Stimulated activated naive CD8-positive, alpha-beta T cell treated with anti-CD3 and anti-CD28 coated beads, Interleukin-15, Interleukin-2, amounts not matched to agents 100 U/mL and 50 U/mL, for 24 hours (primary cell): ENCODE measurements around the gene SPSB2.

ENCODE experiments used
- ATAC-seq: fragments of 150-1000 bp; cut with Tn5 transposase; one replicate; pipeline ENCODE4 v1.10.0; 2021
- DNase-seq: peaks from one replicate; pipeline ENCODE4 v3.0.0; 2021

SPSB2 gene

DNA sequence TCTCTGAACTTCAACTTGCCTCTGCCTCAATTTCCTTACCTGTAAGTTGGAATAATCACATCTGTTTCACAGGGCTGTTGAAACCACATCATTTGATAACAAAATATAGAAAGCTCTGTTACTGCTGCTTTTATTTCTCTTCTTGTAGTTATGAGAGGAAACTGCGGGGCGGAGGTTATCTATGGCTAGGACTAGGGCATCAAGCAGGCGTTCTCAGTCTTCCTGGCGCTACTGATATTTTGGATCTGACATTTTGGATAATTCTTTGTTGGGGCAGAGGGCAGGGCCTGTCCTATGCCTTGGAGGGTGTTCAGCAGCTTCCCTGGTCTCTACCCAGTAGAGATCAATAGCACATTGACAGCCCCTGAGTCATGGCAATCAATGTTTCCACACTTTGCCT lies 41.0 kb downstream of the SPSB2 start:
- DNase-seq (no peak), ATAC-seq (no peak)

DNA sequence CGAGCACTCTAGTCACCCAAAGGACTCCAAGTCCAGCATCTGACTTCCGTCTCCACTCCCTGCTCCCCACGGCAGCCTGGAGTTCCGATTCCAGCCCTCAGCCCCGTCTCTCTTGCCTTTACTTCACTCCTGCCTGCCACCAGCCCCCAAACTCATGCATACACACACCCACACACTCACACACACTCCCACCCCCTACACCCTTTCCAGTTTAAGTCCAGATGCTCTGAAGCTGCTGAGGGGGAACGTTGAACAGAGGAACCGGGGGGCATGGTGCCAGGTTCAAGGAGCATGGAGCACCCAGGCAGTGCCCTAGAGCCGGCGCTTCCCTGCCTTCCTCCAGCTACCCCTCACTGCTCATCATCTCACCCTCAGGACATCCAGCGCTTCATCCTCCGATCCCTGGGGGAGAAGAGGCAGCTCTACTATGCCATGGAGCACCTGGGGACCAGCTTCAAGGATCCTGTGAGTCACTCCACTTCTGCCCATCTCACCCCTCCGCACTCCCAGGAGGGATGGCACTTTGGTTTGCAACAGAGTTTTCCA lies 41.6 kb downstream of the SPSB2 start:
- ATAC-seq (no peak), DNase-seq (no peak)

DNA sequence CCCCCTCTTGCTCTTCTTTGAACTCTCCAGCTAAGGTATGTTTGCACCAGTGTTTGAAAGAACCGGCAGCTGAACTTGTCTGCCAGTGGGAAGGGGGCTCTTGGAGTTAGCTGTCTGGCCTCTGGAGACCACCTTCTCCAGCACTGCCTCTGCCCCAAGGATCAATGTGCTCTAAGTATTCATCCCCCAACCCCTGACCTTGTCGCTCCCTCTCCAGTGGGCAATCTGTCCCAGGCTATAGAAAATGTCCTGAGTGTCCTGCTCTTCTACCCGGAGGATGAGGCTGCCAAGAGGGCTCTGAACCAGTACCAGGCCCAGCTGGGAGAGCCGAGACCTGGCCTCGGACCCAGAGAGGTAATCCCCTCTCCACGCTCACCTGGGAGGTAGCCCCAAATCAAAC lies 42.1 kb downstream of the SPSB2 start:
- DNase-seq = no peak
- ATAC-seq = no peak

DNA sequence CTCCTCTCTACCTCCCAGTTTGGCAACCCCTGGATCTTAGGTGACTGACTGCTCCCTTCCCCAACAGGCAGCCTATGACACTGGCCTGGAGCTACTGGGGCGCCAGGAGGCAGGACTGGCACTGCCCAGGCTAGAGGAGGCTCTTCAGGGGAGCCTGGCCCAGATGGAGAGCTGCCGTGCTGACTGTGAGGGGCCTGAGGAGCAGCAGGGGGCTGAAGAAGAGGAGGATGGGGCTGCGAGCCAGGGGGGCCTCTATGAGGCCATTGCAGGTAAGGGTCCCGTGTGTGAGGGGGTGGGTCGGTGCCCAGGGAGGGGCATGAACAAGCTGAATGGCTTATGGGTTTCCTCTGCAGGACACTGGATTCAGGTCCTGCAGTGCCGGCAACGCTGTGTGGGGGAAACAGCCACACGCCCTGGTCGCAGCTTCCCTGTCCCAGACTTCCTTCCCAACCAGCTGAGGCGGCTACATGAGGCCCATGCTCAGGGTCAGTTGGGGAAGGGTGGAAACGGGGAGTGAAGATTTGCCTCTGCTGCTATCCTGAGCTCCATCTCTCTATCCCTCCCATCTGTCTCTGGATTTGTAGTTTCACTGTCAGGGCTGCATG lies 42.7 kb downstream of the SPSB2 start:
- ATAC-seq (no peak), DNase-seq (no peak)

DNA sequence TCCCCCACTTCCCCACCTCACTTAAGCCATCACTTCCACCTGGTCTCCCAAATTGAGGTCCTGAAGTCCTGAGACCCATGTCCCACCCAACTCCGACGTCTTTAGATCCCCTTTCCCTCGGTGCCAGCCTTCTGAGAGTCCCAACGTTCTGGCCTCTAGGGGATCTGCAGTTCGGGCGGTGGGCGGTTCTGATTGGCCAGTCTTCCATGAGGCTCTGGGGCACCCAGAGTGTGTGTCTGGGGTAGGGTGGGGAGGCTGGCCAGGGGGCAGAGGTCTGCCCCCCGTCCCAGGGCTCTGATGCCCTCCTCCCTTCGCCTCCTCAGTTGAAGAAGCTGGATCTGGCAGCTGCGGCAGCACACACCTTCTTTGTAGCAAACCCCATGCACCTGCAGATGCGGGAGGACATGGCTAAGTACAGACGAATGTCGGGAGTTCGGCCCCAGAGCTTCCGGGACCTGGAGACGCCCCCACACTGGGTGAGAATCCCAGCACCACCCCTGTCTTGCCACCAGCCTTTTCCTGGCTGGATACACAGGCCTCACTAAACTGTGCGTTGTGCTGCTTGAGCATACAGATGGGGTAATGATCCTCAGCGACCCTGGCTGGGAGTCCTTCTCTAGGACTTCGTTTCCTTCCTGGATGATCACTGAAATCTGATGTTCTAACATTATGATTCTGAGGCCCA lies 43.4 kb downstream of the SPSB2 start:
- DNase-seq (no peak), ATAC-seq (no peak)

DNA sequence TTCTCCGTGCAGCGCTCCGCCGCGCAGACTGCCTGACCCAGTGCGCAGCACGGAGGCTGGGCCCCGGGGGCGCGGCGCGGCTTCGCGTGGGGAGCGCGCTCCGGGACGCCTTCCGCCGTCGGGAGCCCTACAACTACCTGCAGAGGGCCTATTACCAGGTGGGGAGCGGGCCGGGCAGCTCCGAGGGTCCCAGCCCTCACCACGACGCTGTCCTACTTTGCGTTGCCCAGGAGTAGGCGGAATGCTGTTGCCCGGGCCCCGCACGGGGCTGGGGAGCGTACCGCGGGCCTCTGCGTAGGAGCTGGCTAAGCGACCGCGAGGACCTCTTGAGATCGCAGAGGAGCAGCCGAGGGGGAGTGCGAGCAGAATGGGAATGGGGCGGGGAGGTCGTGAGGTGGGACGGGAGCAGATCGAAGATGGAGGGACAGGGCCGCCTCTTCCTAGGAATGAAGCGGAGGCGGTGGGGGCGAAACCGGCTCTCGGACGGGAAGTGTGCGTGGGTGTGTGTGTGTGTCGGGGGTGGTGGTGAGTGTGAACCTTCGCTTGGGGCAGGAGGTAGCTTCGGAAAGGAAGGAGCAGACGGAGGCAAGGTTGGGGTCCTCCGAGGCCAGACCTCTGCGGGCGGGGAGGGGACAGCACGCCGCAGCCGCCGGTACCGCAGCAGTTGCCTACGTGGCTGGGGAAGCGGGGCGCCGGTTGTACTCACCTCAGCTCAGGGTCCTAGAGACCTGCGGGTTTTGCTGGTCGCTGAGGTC lies 44.1 kb downstream of the SPSB2 start:
- peak; percentile 45 for DNase-seq
- ATAC-seq = peak; percentile 19

DNA sequence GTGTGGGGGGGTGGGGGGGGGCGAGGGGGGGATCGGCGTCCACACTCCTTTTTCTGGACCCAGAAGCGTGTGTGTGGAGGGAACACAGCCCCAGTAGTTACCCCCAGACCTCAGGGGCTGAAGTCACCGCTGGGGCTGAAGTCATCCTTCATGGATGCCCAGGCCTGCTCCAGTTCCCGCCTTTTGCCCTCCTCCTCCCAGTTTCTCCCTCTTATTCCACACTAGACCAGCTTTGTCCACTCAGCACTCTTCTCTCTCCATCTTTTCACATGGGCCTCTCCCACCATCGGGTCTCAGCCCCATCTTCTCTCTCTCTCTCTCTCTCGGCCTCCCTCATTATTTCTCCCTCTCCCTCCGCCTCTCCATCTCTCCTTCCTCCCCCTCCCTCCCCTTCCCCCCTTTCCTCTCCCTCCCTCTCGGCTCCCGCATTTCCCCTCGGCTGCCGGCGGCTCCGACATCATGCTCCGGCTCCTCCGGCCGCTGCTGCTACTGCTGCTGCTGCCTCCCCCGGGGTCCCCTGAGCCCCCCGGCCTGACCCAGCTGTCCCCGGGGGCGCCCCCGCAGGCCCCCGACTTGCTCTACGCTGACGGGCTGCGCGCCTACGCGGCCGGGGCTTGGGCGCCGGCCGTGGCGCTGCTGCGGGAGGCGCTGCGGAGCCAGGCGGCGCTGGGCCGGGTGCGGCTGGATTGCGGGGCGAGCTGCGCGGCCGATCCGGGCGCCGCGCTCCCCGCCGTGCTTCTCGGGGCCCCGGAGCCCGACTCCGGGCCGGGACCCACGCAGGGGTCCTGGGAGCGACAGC lies 44.9 kb downstream of the SPSB2 start, which contains the start of gene P3H3:
Gene P3H3 (plus strand): TSS at position 426 of the 799 bp plus-strand sequence. CDS start 34 bp downstream, at position 460.
- peak; percentile 30 for DNase-seq
- ATAC-seq = peak; percentile 8

DNA sequence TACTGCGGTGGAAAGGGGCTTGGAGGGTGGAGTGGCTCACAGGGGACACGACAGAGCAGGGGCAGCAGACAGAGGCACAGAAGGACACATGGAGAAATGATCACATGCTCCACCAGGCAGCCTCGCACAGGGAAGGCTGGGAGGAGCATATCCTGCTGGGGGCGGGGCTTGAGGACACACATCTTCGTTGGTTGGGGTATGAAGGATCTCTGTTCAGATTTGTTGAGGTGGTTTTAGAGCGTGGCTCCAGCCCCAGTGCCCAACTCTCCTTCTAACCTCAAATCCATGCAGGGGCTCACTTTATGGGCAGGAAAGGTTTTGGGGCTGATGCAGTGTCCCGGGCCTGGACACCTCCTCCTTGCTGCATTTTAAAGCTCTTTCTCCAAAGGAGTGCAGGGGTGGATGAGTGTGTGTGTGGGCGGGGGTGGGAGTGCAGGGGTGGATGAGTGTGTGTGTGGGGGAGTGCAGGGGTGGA lies 45.6 kb downstream of the SPSB2 start:
- DNase-seq (peak; percentile 71), ATAC-seq (no peak)

DNA sequence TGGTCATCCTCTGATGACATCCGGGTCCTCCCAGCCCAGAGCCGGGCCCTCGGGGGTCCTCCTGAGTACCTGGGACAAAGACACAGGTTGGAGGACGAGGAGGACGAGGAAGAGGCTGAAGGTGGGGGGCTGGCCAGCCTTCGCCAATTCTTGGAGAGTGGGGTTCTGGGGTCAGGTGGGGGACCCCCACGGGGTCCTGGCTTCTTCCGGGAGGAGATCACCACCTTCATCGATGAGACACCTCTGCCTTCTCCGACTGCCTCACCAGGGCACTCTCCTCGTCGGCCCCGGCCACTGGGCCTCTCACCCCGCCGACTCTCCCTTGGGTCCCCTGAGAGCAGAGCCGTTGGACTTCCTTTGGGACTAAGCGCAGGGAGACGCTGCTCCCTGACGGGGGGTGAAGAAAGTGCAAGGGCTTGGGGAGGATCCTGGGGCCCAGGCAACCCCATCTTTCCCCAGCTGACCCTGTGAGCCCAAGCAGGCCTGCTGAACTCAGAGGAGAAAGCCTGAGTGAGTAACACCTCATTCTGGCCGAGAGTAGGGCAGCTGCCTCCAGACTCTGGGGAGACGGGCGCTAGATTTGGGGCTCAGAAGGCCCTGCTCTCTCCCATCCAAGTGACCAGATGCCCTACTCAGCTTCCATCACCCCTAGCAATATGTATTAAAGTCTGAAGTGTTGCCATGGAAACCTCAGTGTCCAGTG lies 46.2 kb downstream of the SPSB2 start:
- no peak for ATAC-seq
- DNase-seq = no peak

DNA sequence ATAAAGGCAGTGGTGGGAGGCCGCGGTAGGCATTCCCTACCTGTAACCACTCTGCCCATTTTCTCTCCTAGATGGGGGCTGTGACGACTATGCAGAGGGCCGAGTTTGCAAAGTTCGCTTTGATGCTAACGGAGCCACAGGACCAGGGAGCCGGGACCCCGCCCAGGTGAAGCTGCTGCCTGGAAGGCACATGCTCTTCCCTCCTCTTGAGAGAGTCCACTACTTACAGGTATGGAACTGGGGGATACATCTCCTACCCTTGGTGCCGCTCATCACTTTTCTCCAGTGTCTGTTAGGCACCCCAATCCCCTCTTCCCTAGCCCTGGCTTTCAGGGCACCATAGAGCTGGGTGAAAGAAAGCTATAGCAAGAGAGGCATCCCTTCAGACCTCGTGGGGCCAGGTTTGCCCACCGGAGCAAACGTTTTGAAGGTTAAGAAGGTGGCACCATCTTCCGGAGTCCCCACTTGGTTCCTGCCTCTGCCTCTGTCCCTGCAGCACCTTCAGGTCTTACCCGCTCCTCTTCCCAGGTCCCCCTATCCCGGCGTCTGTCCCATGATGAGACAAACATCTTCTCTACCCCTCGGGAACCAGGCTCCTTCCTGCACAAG lies 46.9 kb downstream of the SPSB2 start:
- ATAC-seq (no peak), DNase-seq (no peak)

DNA sequence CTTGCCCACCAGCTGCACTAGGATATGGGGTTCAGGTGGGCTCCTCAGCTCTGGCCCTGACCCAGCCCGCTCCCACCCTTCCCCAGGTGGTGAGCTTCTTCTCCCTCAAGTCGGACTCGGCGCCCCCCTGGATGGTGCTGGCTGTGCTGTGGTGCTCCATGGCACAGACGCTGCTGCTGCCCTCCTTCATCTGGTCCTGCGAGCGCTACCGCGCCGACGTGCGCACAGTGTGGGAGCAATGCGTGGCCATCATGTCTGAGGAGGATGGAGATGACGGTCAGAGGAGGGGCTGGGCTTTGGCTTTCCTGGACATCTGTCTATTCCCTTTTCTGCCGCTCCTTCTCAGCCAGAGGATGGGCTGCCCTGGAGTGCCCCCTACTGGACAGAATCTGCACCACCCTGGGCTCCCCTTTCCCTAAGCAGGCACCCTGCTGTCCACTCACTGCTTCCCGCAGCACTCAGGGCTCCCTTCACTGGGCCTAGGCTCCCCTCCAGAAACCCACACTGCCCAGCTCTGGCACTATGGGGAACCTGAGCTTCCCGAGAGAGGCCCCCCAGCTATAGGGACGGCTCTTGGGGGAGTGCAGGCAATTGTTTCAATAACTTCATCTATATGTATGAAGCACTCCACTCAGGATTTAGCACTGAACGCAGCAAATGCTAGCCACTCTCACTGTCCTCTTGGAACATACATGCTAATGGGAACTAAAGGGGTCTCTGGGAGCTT lies 47.5 kb downstream of the SPSB2 start:
- DNase-seq = peak; percentile 90
- ATAC-seq = peak; percentile 78

DNA sequence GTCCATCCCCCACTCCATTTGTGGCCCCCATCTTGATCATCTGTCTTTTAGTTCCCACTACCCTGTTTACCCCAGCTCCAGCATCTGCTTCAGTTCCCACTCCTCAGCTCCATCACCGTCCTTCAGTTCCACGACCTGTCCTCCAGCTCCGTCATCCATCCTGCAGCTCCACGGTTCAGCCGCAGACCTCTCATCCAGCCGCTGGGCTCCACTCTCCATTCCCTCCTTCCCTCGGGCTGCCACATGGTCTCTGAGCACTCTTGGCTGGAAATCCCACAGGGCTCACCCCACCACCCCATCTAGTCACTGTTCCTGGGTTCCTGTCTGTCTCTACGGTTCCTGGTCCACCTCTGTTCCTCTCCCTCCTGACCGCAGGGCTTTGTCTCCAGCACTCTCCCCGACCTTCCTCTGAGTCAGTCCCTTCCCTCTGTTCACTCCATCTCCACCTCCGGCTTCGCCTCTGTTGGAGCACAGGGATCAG lies 48.2 kb downstream of the SPSB2 start:
- ATAC-seq (no peak), DNase-seq (no peak)

DNA sequence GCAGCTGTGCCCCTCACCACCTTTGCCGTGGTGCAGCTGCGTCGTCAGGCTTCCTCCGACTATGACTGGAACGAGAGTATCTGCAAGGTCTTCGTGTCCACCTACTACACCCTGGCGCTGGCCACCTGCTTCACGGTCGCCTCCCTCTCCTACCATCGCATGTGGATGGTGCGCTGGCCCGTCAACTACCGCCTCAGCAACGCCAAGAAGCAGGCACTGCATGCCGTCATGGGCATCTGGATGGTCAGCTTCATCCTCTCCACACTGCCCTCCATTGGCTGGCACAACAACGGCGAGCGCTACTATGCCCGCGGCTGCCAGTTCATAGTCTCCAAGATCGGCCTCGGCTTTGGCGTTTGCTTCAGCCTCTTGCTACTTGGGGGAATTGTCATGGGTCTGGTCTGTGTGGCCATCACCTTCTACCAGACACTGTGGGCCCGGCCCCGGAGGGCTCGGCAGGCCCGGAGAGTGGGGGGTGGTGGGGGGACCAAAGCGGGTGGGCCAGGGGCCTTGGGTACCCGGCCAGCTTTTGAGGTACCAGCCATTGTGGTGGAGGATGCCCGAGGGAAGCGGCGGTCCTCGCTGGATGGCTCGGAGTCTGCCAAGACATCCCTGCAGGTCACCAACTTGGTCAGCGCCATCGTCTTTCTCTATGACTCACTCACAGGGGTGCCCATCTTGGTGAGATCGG lies 48.9 kb downstream of the SPSB2 start:
- no peak for DNase-seq
- ATAC-seq = no peak

DNA sequence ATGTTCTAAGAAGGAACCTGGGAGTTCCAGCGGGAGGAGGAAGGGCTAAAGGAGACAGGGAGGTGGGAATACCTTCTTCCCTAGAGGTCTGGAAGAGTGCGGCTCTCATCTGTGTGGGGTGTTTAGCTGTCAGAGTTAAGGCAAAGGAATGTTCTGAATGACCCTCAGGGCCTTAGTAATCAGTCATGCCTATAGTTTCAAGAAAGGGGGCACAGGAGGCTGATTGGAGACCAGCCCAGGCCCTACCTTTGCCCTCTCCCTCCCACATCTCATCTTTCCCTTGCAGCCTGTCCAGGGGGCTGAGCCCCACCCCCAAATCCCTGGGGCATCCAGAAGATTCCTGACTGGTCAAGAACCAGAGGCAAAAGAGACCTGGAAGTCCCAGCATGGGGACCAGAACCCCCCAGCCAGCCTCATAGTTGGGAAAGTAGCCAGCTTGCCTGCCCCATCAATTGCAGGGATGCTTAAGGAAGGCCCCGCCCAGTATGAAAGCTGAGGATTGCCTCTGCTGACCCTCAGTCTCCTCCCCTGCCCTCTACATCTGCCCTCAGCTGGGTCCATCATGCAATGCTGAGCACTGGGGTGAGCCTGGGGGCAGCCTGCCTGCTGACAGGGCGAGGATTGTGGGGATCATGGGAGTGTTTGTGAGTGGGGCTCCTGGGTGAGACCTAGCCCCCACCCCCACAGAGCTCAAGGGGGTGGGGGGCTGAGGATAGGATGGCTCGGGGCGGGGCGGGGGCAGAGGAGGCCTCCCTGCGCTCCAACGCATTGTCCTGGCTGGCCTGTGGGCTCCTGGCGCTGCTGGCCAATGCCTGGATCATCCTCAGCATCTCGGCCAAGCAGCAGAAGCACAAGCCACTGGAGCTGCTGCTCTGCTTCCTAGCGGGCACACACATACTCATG lies 49.7 kb downstream of the SPSB2 start:
- ATAC-seq (no peak), DNase-seq (no peak)

DNA sequence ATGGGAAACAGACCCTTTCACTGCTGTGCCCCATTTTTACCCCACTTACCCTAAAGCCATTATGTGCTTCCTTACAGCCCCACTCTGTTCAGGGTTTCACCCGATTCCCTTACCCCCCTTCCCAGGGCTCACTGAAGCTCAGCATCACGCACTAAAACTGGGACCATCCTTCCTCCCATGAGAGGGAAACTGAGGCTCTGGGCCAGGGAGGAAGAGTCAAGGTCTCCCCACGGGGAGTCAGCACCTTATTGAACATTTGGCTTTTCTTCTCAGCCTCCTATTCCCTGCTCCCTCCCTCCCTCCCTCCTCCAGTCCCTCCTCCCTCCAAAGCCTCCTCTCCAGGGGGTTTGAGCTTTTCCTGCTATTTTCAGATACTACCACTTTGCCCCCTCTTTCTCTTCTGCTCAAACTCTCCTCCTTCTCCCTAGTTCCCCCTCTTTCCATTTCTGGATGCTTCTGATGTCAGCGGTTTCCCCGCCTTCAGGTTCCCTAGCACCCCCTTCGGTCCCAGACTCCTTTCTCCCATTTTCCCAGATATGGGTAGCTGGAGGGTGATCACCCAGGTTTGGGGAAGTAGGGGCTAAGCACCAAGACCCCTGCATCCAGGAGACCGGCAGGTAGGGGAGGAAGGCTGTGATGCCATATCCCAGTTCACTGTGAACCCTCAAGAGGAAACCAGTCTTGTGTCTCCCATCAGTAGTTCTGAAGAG lies 50.5 kb downstream of the SPSB2 start:
- DNase-seq = no peak
- ATAC-seq = no peak

DNA sequence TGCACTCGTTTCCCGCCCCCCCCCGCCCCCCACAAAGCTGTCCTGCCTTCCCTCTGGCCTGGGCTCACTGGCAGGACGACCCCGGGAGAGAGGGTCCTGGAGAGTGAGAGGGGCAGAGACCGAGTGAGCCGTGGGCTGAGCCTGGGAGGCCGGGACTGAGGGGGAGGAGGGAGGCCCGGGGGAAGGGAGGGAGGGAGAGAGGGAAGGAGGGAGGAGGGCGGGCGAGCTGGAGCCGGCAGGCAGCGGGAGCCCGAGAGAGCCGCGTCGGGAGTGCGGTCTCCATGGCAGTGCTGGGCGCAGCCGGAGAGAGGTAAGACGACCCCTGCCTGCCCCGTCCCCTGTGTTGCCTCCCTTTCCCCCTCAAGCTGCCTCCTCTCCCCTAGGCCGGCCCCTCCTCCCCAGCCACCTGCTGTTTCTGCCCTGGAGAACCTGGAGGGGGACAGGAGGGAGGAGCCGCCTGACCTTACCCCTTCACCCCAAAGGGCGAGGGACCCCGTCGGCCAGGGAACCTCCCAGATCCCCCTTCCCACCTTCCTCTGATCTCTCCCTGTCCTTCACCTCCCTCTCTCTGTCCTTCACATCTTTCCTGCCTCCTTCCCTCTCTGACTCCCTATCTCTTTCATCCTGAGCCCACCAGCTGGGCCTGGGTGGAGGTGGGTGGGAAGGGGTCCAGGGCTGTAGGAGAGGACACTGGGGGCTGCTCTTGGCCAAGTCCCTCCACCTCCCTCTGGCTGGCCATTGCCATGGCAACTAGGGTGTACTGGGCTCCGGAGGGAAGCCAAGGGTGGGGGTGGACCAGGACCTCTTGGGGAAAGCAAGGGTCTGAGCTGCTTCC lies 51.3 kb downstream of the SPSB2 start, which contains the start of gene GPR162:
Gene GPR162 (plus strand): TSS at position 231 of the 835 bp plus-strand sequence. CDS start 2,078 bp downstream, outside the sequence.
- no peak for DNase-seq
- ATAC-seq = no peak
